ENCODE data around the gene ELP2. TPM values are rescaled to one million over a fixed set of nuclear protein-coding genes. Genes with fewer than 3 reads are reported as not detected.

Gene ELP2
- total RNA-seq, 1 experiment from 2014 or later, result 137 TPM

GRCh38 chr18:36205166-36205565, 75.5 kb downstream of the ELP2 start:
- Histone ChIP-seq H3K23ac (ENCODE audit: insufficient read length, low read depth, low read length) (no peak overlapping the region), H4K20me1 (ENCODE audit: control insufficient read depth, insufficient read depth, insufficient read length) (no peaks in the 10 kb centered on the region), H4K91ac (ENCODE audit: insufficient read length, low read depth, low read length) (no peak overlapping the region), H2BK15ac (ENCODE audit: low read depth, low read length) (no peak overlapping the region), H3K4me1 (ENCODE audit: insufficient read depth, low read length) (no peaks in the 10 kb centered on the region), H4K5ac (ENCODE audit: insufficient read length, low read depth, low read length) (no peak overlapping the region), H3K23me2 (ENCODE audit: insufficient read length, low read depth, low read length, poor library complexity, severe bottlenecking) (no peaks in the 10 kb centered on the region), H3K56ac (ENCODE audit: insufficient read length, low read depth, low read length) (no peak overlapping the region), H3K14ac (ENCODE audit: insufficient read depth, low read length) (no peak overlapping the region), H4K8ac (replicated peaks; ENCODE audit: insufficient read length, low read depth, low read length) (no peak overlapping the region), H2BK12ac (ENCODE audit: insufficient read length, low read depth, low read length) (no peak overlapping the region), H3K4ac (ENCODE audit: low read depth, low read length) (no peak overlapping the region), H2BK5ac (ENCODE audit: insufficient read length, low read length) (no peak overlapping the region), H3K27me3 (ENCODE audit: insufficient read depth, low read length) (no peaks in the 10 kb centered on the region), H3K4me2 (ENCODE audit: insufficient read depth, insufficient read length, low read length) (no peak overlapping the region), H2BK120ac (ENCODE audit: low read depth, low read length, poor library complexity, severe bottlenecking) (no peak overlapping the region), H3K79me1 (ENCODE audit: insufficient read depth, low read depth, low read length, poor library complexity, severe bottlenecking) (no peaks in the 10 kb centered on the region), H2AFZ (ENCODE audit: low read length) (no peak overlapping the region), H3K9me3 (ENCODE audit: control insufficient read depth, low read depth, low read length) (no peaks in the 10 kb centered on the region), H3K27ac (ENCODE audit: insufficient read length, low read depth, low read length) (no peak overlapping the region), H3K18ac (ENCODE audit: insufficient read length, low read depth, low read length) (no peak overlapping the region), H2AK5ac (ENCODE audit: insufficient read length, low read length) (no peak overlapping the region), H3K79me2 (ENCODE audit: insufficient read depth, low read length) (no peaks in the 10 kb centered on the region), H3T11ph (ENCODE audit: low read length) (no peak overlapping the region), H2BK20ac (ENCODE audit: low read depth, low read length, poor library complexity, severe bottlenecking) (no peak overlapping the region), H3K9ac (ENCODE audit: extremely low read depth, insufficient read length, low read length) (no peak overlapping the region)
- DNase-seq, result no peak
- no peaks in the 10 kb centered on the region for H3K27me3 Mint-ChIP-seq (ENCODE audit: low read depth)
- peaks cover 0 to 4% of the 10 kb centered on the region in 2 experiments; a peak in 4 of 5 replicates for H3K9me3 Mint-ChIP-seq
- no peaks in the 10 kb centered on the region for H3K4me1 Mint-ChIP-seq
- no CpG with 5 or more reads among the region's 4 CpGs for WGBS (ENCODE audit: extremely low coverage, insufficient read length, low lambda C conversion rate)
- no peak overlapping the region for H3K27ac Mint-ChIP-seq
- no peak for TF ChIP-seq CTCF (conservative IDR thresholded peaks at IDR 0.05)
- no peak overlapping the region for H3K4me3 Mint-ChIP-seq
- peaks cover 30 to 39% (median 37%) of the 10 kb centered on the region in 3 experiments for H3K36me3 Mint-ChIP-seq (ENCODE audit: insufficient read depth in 1 of 3, low read depth in 3 of 3)
